ENCODE data around the gene LRRK1.

Gene LRRK1

GRCh38 chr15:101006931-101007691, 88.0 kb downstream of the LRRK1 start:
- DNase-seq (ENCODE audit: low read depth in 2 of 2), result peak; percentile 49 to 62

GRCh38 chr15:101008158-101009139, 89.3 kb downstream of the LRRK1 start:
- DNase-seq (ENCODE audit: low read depth in 2 of 2), result peak; percentile 64 to 80

- DNase-seq (ENCODE audit: low read depth in 2 of 2), result no peak
Observed at GRCh38 chr15:101009176-101009575, 90.0 kb downstream of the LRRK1 start.

GRCh38 chr15:101010781-101011180, 91.6 kb downstream of the LRRK1 start:
- DNase-seq (ENCODE audit: low read depth in 2 of 2), result no peak

GRCh38 chr15:101012326-101013200, 93.4 kb downstream of the LRRK1 start:
- DNase-seq (ENCODE audit: low read depth in 2 of 2), result no peak

GRCh38 chr15:101013201-101013550, 94.0 kb downstream of the LRRK1 start:
- no peak for DNase-seq (ENCODE audit: low read depth in 2 of 2)

- DNase-seq (ENCODE audit: low read depth in 2 of 2), result no peak
Observed at GRCh38 chr15:101013769-101014675, 94.9 kb downstream of the LRRK1 start.

GRCh38 chr15:101014921-101015841, 96.0 kb downstream of the LRRK1 start:
- peak; percentile 26 to 66 for DNase-seq (ENCODE audit: low read depth in 2 of 2)

- no peak for DNase-seq (ENCODE audit: low read depth in 2 of 2)
Observed at GRCh38 chr15:101016581-101016980, 97.4 kb downstream of the LRRK1 start.

- no peak for DNase-seq (ENCODE audit: low read depth in 2 of 2)
Observed at GRCh38 chr15:101017093-101017754, 98.1 kb downstream of the LRRK1 start.

- DNase-seq (ENCODE audit: low read depth in 2 of 2), result no peak
Observed at GRCh38 chr15:101018016-101018415, 98.9 kb downstream of the LRRK1 start.

- DNase-seq (ENCODE audit: low read depth in 2 of 2), result no peak
Observed at GRCh38 chr15:101018450-101018849, 99.3 kb downstream of the LRRK1 start.

GRCh38 chr15:101019366-101019896, 100.3 kb downstream of the LRRK1 start:
- DNase-seq (ENCODE audit: low read depth in 2 of 2), result no peak

- DNase-seq (ENCODE audit: low read depth in 2 of 2), result no peak
Observed at GRCh38 chr15:101020451-101020850, 101.3 kb downstream of the LRRK1 start.

GRCh38 chr15:101020945-101021344, 101.8 kb downstream of the LRRK1 start:
- no peak for DNase-seq (ENCODE audit: low read depth in 2 of 2)

GRCh38 chr15:101022306-101022705, 103.1 kb downstream of the LRRK1 start:
- no peak for DNase-seq (ENCODE audit: low read depth in 2 of 2)

GRCh38 chr15:101022876-101023275, 103.7 kb downstream of the LRRK1 start:
- DNase-seq (ENCODE audit: low read depth in 2 of 2), result no peak

- DNase-seq (ENCODE audit: low read depth in 2 of 2), result no peak
Observed at GRCh38 chr15:101023501-101024072, 104.4 kb downstream of the LRRK1 start.

Data from stimulated activated CD4-positive, alpha-beta T cell treated with anti-CD3 and anti-CD28 coated beads, Interleukin-15, amount 100 ng/mL, for 48 hours (primary cell).